RWPE2 (cell line): ENCODE data around the gene GSX1.

Experiments
- ATAC-seq: fragments of 200-7000 bp; cut with Tn5 transposase; 3 replicates; pipeline ENCODE4 v1.9.1; 2021; ENCODE audit warnings: low read depth
- DNase-seq: peaks from one replicate; pipeline ENCODE4 v3.0.0-alpha.2; 2020; ENCODE audit warnings: low spot score
- H3K27ac ChIP-seq: fragments of 450-650 bp; 2 replicates; pipeline ENCODE4 v1.5.1; 2017; ENCODE audit warnings: mild to moderate bottlenecking; ENCODE audit not compliant: poor library complexity, severe bottlenecking
- H3K27me3 ChIP-seq: fragments of 250-450 bp; sonication (Bioruptor Pico); 2 replicates; pipeline ENCODE4 v1.5.1; 2021; ENCODE audit warnings: mild to moderate bottlenecking, moderate library complexity; ENCODE audit not compliant: insufficient read depth, poor library complexity, severe bottlenecking
- H3K36me3 ChIP-seq: fragments of 250-450 bp; sonication (Bioruptor Pico); 2 replicates; pipeline ENCODE4 v1.5.1; 2020; ENCODE audit warnings: low read depth, mild to moderate bottlenecking, moderate library complexity
- H3K4me1 ChIP-seq: fragments of 250-450 bp; sonication (Bioruptor Pico); 2 replicates; pipeline ENCODE4 v1.5.1; 2021; ENCODE audit warnings: mild to moderate bottlenecking, moderate library complexity; ENCODE audit not compliant: insufficient read depth, poor library complexity, severe bottlenecking
- H3K4me3 ChIP-seq: fragments of 250-450 bp; sonication (Bioruptor Pico); 2 replicates; pipeline ENCODE4 v1.5.1; 2021; ENCODE audit warnings: mild to moderate bottlenecking, moderate library complexity; ENCODE audit not compliant: severe bottlenecking
- H3K9me3 ChIP-seq: fragments of 250-450 bp; sonication (Bioruptor Pico); 2 replicates; pipeline ENCODE4 v1.5.1; 2021; ENCODE audit warnings: mild to moderate bottlenecking, moderate library complexity; ENCODE audit not compliant: severe bottlenecking
- CTCF ChIP-seq: fragments of 450-650 bp; IDR thresholded peaks from one replicate; pipeline ENCODE4 v1.5.1; 2017; ENCODE audit warnings: mild to moderate bottlenecking, moderate library complexity; ENCODE audit not compliant: poor library complexity, severe bottlenecking

Gene GSX1

GRCh38 chr13:27821566-27821965, 29.3 kb downstream of the GSX1 start:
- no peak overlapping the region for H3K4me3 ChIP-seq
- no peaks in the 10 kb centered on the region for H3K36me3 ChIP-seq
- H3K9me3 ChIP-seq: no peaks in the 10 kb centered on the region
- H3K27ac ChIP-seq: no peak overlapping the region
- TF ChIP-seq CTCF: no peak
- H3K4me1 ChIP-seq: no peaks in the 10 kb centered on the region
- ATAC-seq: no peak
- H3K27me3 ChIP-seq: peaks cover 61% of the 10 kb centered on the region
- DNase-seq: no peak

- TF ChIP-seq CTCF: no peak
- Histone ChIP-seq H3K9me3 (no peaks in the 10 kb centered on the region), H3K4me1 (no peaks in the 10 kb centered on the region), H3K27ac (no peak overlapping the region), H3K36me3 (no peaks in the 10 kb centered on the region), H3K4me3 (no peak overlapping the region), H3K27me3 (peaks cover 61% of the 10 kb centered on the region)
- ATAC-seq (no peak), DNase-seq (no peak)
Measured at GRCh38 chr13:27822258-27822872, 30.1 kb downstream of the GSX1 start.

- no peak for TF ChIP-seq CTCF
- ATAC-seq (no peak), DNase-seq (no peak)
- Histone ChIP-seq H3K4me3 (no peak overlapping the region), H3K4me1 (no peaks in the 10 kb centered on the region), H3K27me3 (peaks cover 61% of the 10 kb centered on the region), H3K36me3 (no peaks in the 10 kb centered on the region), H3K27ac (no peak overlapping the region), H3K9me3 (no peaks in the 10 kb centered on the region)
Measured at GRCh38 chr13:27822873-27823311, 30.6 kb downstream of the GSX1 start.

- DNase-seq (no peak), ATAC-seq (no peak)
- H3K27me3 ChIP-seq: peaks cover 58% of the 10 kb centered on the region
- TF ChIP-seq CTCF: no peak
- H3K4me1 ChIP-seq: no peaks in the 10 kb centered on the region
- no peak overlapping the region for H3K27ac ChIP-seq
- H3K9me3 ChIP-seq: no peaks in the 10 kb centered on the region
- H3K4me3 ChIP-seq: no peak overlapping the region
- H3K36me3 ChIP-seq: no peaks in the 10 kb centered on the region
Measured at GRCh38 chr13:27824121-27824520, 31.8 kb downstream of the GSX1 start.

- no peaks in the 10 kb centered on the region for H3K4me1 ChIP-seq
- DNase-seq (no peak), ATAC-seq (no peak)
- H3K36me3 ChIP-seq: no peaks in the 10 kb centered on the region
- no peaks in the 10 kb centered on the region for H3K9me3 ChIP-seq
- no peak overlapping the region for H3K27ac ChIP-seq
- peaks cover 55% of the 10 kb centered on the region for H3K27me3 ChIP-seq
- no peak for TF ChIP-seq CTCF
- H3K4me3 ChIP-seq: no peak overlapping the region
Measured at GRCh38 chr13:27825072-27825471, 32.8 kb downstream of the GSX1 start.
